HepG2 (cell line): ENCODE results near the gene CRIP1. TPM values are rescaled to one million over a fixed set of nuclear protein-coding genes. Genes with fewer than 3 reads are reported as not detected.

ENCODE experiments used
- KLF16 ChIP-seq, 2 experiments: sonication (generic) in 1 of 2; formaldehyde crosslinking in 1 of 2; IDR thresholded peaks; 2 replicates each; pipeline versions ENCODE4 v1.6.1 to v1.8.0; 2016 to 2023; ENCODE audit warnings: missing genetic modification reagents in 2 of 2, missing compliant biosample characterization in 1 of 2
- LCORL ChIP-seq, 2 experiments: fragments of 450-650 bp in 1 of 2; sonication (generic) in 1 of 2; formaldehyde crosslinking in 1 of 2; IDR thresholded peaks; 2 replicates each; pipeline versions ENCODE4 v1.5.0 to v1.6.1; 2017 to 2020; ENCODE audit warnings: antibody characterized with exemption in 1 of 2, missing genetic modification reagents in 1 of 2
- NFATC3 ChIP-seq: sonication (generic); formaldehyde crosslinking; IDR thresholded peaks from 2 replicates; pipeline ENCODE4 v1.5.1; 2020; ENCODE audit warnings: mild to moderate bottlenecking, missing genetic modification reagents
- POGZ ChIP-seq: sonication (generic); formaldehyde crosslinking; IDR thresholded peaks from 2 replicates; pipeline ENCODE4 v1.4.0; 2020; ENCODE audit warnings: mild to moderate bottlenecking, missing genetic modification reagents
- PRPF4 ChIP-seq: fragments of 200-400 bp; formaldehyde crosslinking; IDR thresholded peaks from 2 replicates; pipeline ENCODE4 v1.6.1; 2016; ENCODE audit warnings: low read length, low read depth; ENCODE audit not compliant: poor library complexity, severe bottlenecking
- SNAPC2 ChIP-seq: sonication (generic); formaldehyde crosslinking; IDR thresholded peaks from 2 replicates; pipeline ENCODE4 v1.8.1; 2022; ENCODE audit warnings: mild to moderate bottlenecking, missing genetic modification reagents
- SRSF1 ChIP-seq: fragments of 200-400 bp; formaldehyde crosslinking; optimal IDR thresholded peaks from 2 replicates; pipeline ENCODE3; 2017; ENCODE audit warnings: mild to moderate bottlenecking, low read depth, low read length, moderate library complexity
- U2AF2 ChIP-seq: fragments of 200-400 bp; formaldehyde crosslinking; IDR thresholded peaks from 2 replicates; pipeline ENCODE4 v1.6.1; 2017; ENCODE audit warnings: low read depth, mild to moderate bottlenecking, low read length
- ZBED4 ChIP-seq: sonication (generic); formaldehyde crosslinking; IDR thresholded peaks from 2 replicates; pipeline ENCODE4 v1.4.0; 2020; ENCODE audit warnings: missing genetic modification reagents, borderline replicate concordance
- ZNF816 ChIP-seq: sonication (generic); formaldehyde crosslinking; IDR thresholded peaks from 2 replicates; pipeline ENCODE4 v1.8.0; 2022; ENCODE audit warnings: missing genetic modification reagents, mild to moderate bottlenecking, borderline replicate concordance
- polyA plus RNA-seq, 8 experiments: library from polyadenylated mRNA; depleted of rRNA in 3 of 8; stranded (reverse) in 7 of 8; unstranded in 1 of 8; fragments of >200 nt; fragmentation: Illumina TruSeq in 4 of 8; extraction: Trizol in 4 of 8; gene quantifications; 2 replicates each; pipeline versions ENCODE4 v1.2.1 to v1.2.3, GENCODE V29; 2011 to 2016; ENCODE audit warnings: low read depth in 4 of 8, missing spikeins in 1 of 8, mixed read lengths in 1 of 8; ENCODE audit not compliant: insufficient read depth in 1 of 8
- total RNA-seq, 5 experiments: library from RNA; depleted of rRNA; stranded (reverse); fragments of >200 nt; fragmentation: Illumina TruSeq; extraction: Trizol; gene quantifications; 2 replicates each; pipeline ENCODE4 v1.2.3, GENCODE V29; 2016; ENCODE audit warnings: low read depth in 1 of 5
- TF ChIP-seq, protein P1 (sequence below): sonication (generic); formaldehyde crosslinking; IDR thresholded peaks from 2 replicates; pipeline ENCODE4 v1.5.0; 2020; ENCODE audit warnings: mild to moderate bottlenecking, missing genetic modification reagents, borderline replicate concordance
- TF ChIP-seq, protein P2 (sequence below): sonication (generic); formaldehyde crosslinking; IDR thresholded peaks from 2 replicates; pipeline ENCODE4 v1.4.0; 2020; ENCODE audit warnings: missing genetic modification reagents

Gene CRIP1
- total and polyA plus RNA-seq, 2 of the 13 experiments (the other 11 are each of a cell fraction or from before 2014, with no cell fraction given) = 53.9 to 59.5 TPM

DNA sequence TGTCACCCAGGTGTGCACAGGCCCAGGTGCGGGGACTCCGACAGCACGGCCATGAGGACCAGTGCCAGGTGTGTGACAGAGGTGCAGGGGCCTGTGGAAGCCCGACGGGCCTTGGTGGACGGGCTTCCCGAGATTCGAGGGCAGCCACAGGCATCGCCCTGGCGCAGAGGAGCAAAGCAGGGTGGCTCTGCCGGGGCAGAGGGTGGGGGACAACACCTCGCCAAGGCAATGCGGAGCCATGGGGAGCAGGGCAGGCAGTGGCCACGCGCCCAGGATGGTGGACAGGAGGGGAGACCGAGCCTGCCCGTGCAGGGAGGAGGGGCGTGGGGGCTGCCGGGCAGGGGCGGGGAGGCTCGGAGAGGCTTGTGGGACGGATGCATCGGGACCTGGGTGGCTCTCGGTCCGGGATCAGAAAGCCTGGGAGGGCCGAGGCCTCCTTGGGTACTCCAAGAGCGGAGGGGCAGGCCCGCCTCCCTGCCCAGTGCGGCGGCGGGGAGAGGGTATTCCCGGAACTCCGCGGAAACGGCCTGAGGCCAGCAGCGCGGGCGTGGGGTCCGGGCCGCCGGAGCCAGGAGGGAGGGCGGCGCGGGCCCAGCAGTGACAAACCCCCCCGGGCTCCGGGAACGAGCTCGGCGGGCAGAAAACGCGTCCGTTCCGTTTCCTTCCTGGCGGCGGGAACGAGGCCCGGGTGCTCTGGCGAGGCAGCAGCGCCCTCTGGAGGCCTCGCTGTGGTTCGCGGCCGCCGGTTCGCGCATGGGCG lies 41.3 kb downstream of the CRIP1 start (continued):
- TF ChIP-seq, protein P1, sequence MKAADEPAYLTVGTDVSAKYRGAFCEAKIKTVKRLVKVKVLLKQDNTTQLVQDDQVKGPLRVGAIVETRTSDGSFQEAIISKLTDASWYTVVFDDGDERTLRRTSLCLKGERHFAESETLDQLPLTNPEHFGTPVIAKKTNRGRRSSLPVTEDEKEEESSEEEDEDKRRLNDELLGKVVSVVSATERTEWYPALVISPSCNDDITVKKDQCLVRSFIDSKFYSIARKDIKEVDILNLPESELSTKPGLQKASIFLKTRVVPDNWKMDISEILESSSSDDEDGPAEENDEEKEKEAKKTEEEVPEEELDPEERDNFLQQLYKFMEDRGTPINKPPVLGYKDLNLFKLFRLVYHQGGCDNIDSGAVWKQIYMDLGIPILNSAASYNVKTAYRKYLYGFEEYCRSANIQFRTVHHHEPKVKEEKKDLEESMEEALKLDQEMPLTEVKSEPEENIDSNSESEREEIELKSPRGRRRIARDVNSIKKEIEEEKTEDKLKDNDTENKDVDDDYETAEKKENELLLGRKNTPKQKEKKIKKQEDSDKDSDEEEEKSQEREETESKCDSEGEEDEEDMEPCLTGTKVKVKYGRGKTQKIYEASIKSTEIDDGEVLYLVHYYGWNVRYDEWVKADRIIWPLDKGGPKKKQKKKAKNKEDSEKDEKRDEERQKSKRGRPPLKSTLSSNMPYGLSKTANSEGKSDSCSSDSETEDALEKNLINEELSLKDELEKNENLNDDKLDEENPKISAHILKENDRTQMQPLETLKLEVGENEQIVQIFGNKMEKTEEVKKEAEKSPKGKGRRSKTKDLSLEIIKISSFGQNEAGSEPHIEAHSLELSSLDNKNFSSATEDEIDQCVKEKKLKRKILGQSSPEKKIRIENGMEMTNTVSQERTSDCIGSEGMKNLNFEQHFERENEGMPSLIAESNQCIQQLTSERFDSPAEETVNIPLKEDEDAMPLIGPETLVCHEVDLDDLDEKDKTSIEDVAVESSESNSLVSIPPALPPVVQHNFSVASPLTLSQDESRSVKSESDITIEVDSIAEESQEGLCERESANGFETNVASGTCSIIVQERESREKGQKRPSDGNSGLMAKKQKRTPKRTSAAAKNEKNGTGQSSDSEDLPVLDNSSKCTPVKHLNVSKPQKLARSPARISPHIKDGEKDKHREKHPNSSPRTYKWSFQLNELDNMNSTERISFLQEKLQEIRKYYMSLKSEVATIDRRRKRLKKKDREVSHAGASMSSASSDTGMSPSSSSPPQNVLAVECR = peak; percentile 60; the same call in 1 of the 2 replicates
- TF ChIP-seq U2AF2 (no peak), ZBED4 (CRISPR knock-in tag) (no peak), KLF16 (CRISPR knock-in tag; IDR thresholded peaks at IDR 0.05) (peak in 1 of 2 experiments; percentile 47; a peak in 1 of 4 replicates), SRSF1 (no peak), ZNF816 (CRISPR knock-in tag) (no peak), LCORL (IDR thresholded peaks at IDR 0.05) (no peak), LCORL (CRISPR knock-in tag; IDR thresholded peaks at IDR 0.05) (0 out of 2 replicates have a peak, but pooled peaks have one; percentile 49), POGZ (no peak), NFATC3 (CRISPR knock-in tag) (no peak), PRPF4 (no peak), SNAPC2 (CRISPR knock-in tag) (no peak)
- TF ChIP-seq, protein P2, sequence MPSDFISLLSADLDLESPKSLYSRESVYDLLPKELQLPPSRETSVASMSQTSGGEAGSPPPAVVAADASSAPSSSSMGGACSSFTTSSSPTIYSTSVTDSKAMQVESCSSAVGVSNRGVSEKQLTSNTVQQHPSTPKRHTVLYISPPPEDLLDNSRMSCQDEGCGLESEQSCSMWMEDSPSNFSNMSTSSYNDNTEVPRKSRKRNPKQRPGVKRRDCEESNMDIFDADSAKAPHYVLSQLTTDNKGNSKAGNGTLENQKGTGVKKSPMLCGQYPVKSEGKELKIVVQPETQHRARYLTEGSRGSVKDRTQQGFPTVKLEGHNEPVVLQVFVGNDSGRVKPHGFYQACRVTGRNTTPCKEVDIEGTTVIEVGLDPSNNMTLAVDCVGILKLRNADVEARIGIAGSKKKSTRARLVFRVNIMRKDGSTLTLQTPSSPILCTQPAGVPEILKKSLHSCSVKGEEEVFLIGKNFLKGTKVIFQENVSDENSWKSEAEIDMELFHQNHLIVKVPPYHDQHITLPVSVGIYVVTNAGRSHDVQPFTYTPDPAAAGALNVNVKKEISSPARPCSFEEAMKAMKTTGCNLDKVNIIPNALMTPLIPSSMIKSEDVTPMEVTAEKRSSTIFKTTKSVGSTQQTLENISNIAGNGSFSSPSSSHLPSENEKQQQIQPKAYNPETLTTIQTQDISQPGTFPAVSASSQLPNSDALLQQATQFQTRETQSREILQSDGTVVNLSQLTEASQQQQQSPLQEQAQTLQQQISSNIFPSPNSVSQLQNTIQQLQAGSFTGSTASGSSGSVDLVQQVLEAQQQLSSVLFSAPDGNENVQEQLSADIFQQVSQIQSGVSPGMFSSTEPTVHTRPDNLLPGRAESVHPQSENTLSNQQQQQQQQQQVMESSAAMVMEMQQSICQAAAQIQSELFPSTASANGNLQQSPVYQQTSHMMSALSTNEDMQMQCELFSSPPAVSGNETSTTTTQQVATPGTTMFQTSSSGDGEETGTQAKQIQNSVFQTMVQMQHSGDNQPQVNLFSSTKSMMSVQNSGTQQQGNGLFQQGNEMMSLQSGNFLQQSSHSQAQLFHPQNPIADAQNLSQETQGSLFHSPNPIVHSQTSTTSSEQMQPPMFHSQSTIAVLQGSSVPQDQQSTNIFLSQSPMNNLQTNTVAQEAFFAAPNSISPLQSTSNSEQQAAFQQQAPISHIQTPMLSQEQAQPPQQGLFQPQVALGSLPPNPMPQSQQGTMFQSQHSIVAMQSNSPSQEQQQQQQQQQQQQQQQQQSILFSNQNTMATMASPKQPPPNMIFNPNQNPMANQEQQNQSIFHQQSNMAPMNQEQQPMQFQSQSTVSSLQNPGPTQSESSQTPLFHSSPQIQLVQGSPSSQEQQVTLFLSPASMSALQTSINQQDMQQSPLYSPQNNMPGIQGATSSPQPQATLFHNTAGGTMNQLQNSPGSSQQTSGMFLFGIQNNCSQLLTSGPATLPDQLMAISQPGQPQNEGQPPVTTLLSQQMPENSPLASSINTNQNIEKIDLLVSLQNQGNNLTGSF (CRISPR knock-in tag) = 0 out of 2 replicates have a peak, but pooled peaks have one; percentile 31
